ENCODE measurements around the gene KCTD7.
"Not testable (repeated sequence)": the region's sequence is repeated elsewhere in the genome, so short reads cannot be mapped to it uniquely, and the experiment has no call there.

Gene KCTD7

GRCh38 chr7:66654275-66655112, 25.8 kb downstream of the KCTD7 start:
- DNase-seq, result peak; percentile 99

- not testable (repeated sequence) for DNase-seq
Measured at GRCh38 chr7:66655113-66655806, 26.6 kb downstream of the KCTD7 start.

GRCh38 chr7:66655826-66656485, 27.3 kb downstream of the KCTD7 start:
- not testable (repeated sequence) for DNase-seq

- no peak for DNase-seq
Measured at GRCh38 chr7:66657798-66658197, 29.1 kb downstream of the KCTD7 start.

GRCh38 chr7:66662646-66663264, 34.1 kb downstream of the KCTD7 start:
- DNase-seq, result no peak

GRCh38 chr7:66664590-66665293, 36.1 kb downstream of the KCTD7 start:
- DNase-seq, result peak; percentile 67

- DNase-seq, result no peak
Measured at GRCh38 chr7:66666313-66666952, 37.8 kb downstream of the KCTD7 start.

- no peak for DNase-seq
Measured at GRCh38 chr7:66667023-66667728, 38.5 kb downstream of the KCTD7 start.

- no peak for DNase-seq
Measured at GRCh38 chr7:66668112-66668511, 39.4 kb downstream of the KCTD7 start.

- no peak for DNase-seq
Measured at GRCh38 chr7:66668677-66669076, 40.0 kb downstream of the KCTD7 start.

GRCh38 chr7:66669088-66669487, 40.4 kb downstream of the KCTD7 start:
- no peak for DNase-seq

GRCh38 chr7:66669496-66669895, 40.8 kb downstream of the KCTD7 start:
- DNase-seq, result no peak

GRCh38 chr7:66671034-66671433, 42.4 kb downstream of the KCTD7 start:
- DNase-seq, result no peak

GRCh38 chr7:66671486-66671885, 42.8 kb downstream of the KCTD7 start:
- DNase-seq, result not testable (repeated sequence)

- DNase-seq, result not testable (repeated sequence)
Measured at GRCh38 chr7:66672432-66673123, 43.9 kb downstream of the KCTD7 start.

- DNase-seq, result not testable (repeated sequence)
Measured at GRCh38 chr7:66673124-66673640, 44.5 kb downstream of the KCTD7 start.

GRCh38 chr7:66679633-66680244, 51.1 kb downstream of the KCTD7 start:
- DNase-seq, result no peak

- DNase-seq, result peak; percentile 91
Measured at GRCh38 chr7:66681491-66682349, 53.0 kb downstream of the KCTD7 start.
